ENCODE results near the gene GTPBP4. TPM values are rescaled to one million over a fixed set of nuclear protein-coding genes. Genes with fewer than 3 reads are reported as not detected.

The GTPBP4 gene
- total and polyA plus RNA-seq, 4 donors: 9.8 to 15.1 (median 12.1) TPM

GRCh38 chr10:964988-965417 is 23.2 kb upstream of the GTPBP4 start:
- Histone ChIP-seq H3K9me3 (ENCODE audit: control insufficient read depth in 4 of 4, low read length in 3 of 4) (no peaks in the 10 kb centered on the region), H3K36me3 (ENCODE audit: control insufficient read depth in 4 of 4, insufficient read depth in 3 of 4, low read depth in 1 of 4, low read length in 3 of 4) (no peaks in the 10 kb centered on the region), H3K4me3 (ENCODE audit: low read depth in 1 of 3, low read length in 3 of 3) (no peak overlapping the region), H3K4me1 (ENCODE audit: control insufficient read depth in 4 of 4, insufficient read depth in 4 of 4, low read length in 3 of 4) (peaks cover 0 to 4% (median under 1%) of the 10 kb centered on the region in 4 donors), H3K27me3 (ENCODE audit: control insufficient read depth in 4 of 4, insufficient read depth in 4 of 4, low read length in 3 of 4) (no peaks in the 10 kb centered on the region), H3K27ac (ENCODE audit: low read depth in 1 of 2, low read length in 2 of 2) (no peak overlapping the region), H3K9ac (ENCODE audit: low read depth in 1 of 2, low read length in 2 of 2) (no peak overlapping the region)
- WGBS: 95% methylated on average over 20 of the region's 20 CpGs
- DNase-seq (ENCODE audit: low spot score): no peak
- TF ChIP-seq MAX (IDR thresholded peaks at IDR 0.05) (no peak), RAD21 (IDR thresholded peaks at IDR 0.05) (no peak), RXRA (IDR thresholded peaks at IDR 0.05) (no peak), EGR1 (IDR thresholded peaks at IDR 0.05; ENCODE audit: low read depth in 2 of 2) (no peak), FOXA2 (IDR thresholded peaks at IDR 0.05) (no peak), TAF1 (conservative IDR thresholded peaks at IDR 0.05) (no peak), ATF3 (IDR thresholded peaks at IDR 0.05) (no peak), GABPA (IDR thresholded peaks at IDR 0.05 in 1 of 2, conservative IDR thresholded peaks at IDR 0.05 in 1 of 2) (no peak)
- TF ChIP-seq, protein P1, sequence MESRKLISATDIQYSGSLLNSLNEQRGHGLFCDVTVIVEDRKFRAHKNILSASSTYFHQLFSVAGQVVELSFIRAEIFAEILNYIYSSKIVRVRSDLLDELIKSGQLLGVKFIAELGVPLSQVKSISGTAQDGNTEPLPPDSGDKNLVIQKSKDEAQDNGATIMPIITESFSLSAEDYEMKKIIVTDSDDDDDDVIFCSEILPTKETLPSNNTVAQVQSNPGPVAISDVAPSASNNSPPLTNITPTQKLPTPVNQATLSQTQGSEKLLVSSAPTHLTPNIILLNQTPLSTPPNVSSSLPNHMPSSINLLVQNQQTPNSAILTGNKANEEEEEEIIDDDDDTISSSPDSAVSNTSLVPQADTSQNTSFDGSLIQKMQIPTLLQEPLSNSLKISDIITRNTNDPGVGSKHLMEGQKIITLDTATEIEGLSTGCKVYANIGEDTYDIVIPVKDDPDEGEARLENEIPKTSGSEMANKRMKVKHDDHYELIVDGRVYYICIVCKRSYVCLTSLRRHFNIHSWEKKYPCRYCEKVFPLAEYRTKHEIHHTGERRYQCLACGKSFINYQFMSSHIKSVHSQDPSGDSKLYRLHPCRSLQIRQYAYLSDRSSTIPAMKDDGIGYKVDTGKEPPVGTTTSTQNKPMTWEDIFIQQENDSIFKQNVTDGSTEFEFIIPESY (IDR thresholded peaks at IDR 0.05): no peak

GRCh38 chr10:966466-967235 is 21.6 kb upstream of the GTPBP4 start:
- TF ChIP-seq GABPA (IDR thresholded peaks at IDR 0.05 in 1 of 2, conservative IDR thresholded peaks at IDR 0.05 in 1 of 2) (no peak), SP1 (IDR thresholded peaks at IDR 0.05) (no peak), MAX (IDR thresholded peaks at IDR 0.05) (no peak), JUND (IDR thresholded peaks at IDR 0.05) (no peak), REST (IDR thresholded peaks at IDR 0.05) (no peak), EGR1 (IDR thresholded peaks at IDR 0.05; ENCODE audit: low read depth in 2 of 2) (no peak)
- no peak overlapping the region for H3K4me3 ChIP-seq (ENCODE audit: low read depth in 1 of 3, low read length in 3 of 3)
- H3K36me3 ChIP-seq (ENCODE audit: control insufficient read depth in 4 of 4, insufficient read depth in 3 of 4, low read depth in 1 of 4, low read length in 3 of 4): no peaks in the 10 kb centered on the region
- H3K9ac ChIP-seq (ENCODE audit: low read depth in 1 of 2, low read length in 2 of 2): no peak overlapping the region
- no peaks in the 10 kb centered on the region for H3K27me3 ChIP-seq (ENCODE audit: control insufficient read depth in 4 of 4, insufficient read depth in 4 of 4, low read length in 3 of 4)
- no peak for DNase-seq (ENCODE audit: low spot score)
- no peaks in the 10 kb centered on the region for H3K9me3 ChIP-seq (ENCODE audit: control insufficient read depth in 4 of 4, low read length in 3 of 4)
- no peak overlapping the region for H3K27ac ChIP-seq (ENCODE audit: low read depth in 1 of 2, low read length in 2 of 2)
- peaks cover 0 to 20% (median 17%) of the 10 kb centered on the region in 4 donors for H3K4me1 ChIP-seq (ENCODE audit: control insufficient read depth in 4 of 4, insufficient read depth in 4 of 4, low read length in 3 of 4)
- 89% methylated on average over 20 of the region's 20 CpGs for WGBS
